GM19397 (cell line): ENCODE results near the gene MSL1.

Source experiments
- ATAC-seq: cut with Tn5 transposase; IDR thresholded peaks from one replicate; pipeline ENCODE4 v1.9.1; 2021; ENCODE audit warnings: mild to moderate bottlenecking, moderate library complexity; ENCODE audit not compliant: unreplicated experiment

Gene MSL1, protein sequence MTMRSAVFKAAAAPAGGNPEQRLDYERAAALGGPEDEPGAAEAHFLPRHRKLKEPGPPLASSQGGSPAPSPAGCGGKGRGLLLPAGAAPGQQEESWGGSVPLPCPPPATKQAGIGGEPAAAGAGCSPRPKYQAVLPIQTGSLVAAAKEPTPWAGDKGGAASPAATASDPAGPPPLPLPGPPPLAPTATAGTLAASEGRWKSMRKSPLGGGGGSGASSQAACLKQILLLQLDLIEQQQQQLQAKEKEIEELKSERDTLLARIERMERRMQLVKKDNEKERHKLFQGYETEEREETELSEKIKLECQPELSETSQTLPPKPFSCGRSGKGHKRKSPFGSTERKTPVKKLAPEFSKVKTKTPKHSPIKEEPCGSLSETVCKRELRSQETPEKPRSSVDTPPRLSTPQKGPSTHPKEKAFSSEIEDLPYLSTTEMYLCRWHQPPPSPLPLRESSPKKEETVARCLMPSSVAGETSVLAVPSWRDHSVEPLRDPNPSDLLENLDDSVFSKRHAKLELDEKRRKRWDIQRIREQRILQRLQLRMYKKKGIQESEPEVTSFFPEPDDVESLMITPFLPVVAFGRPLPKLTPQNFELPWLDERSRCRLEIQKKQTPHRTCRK

DNA sequence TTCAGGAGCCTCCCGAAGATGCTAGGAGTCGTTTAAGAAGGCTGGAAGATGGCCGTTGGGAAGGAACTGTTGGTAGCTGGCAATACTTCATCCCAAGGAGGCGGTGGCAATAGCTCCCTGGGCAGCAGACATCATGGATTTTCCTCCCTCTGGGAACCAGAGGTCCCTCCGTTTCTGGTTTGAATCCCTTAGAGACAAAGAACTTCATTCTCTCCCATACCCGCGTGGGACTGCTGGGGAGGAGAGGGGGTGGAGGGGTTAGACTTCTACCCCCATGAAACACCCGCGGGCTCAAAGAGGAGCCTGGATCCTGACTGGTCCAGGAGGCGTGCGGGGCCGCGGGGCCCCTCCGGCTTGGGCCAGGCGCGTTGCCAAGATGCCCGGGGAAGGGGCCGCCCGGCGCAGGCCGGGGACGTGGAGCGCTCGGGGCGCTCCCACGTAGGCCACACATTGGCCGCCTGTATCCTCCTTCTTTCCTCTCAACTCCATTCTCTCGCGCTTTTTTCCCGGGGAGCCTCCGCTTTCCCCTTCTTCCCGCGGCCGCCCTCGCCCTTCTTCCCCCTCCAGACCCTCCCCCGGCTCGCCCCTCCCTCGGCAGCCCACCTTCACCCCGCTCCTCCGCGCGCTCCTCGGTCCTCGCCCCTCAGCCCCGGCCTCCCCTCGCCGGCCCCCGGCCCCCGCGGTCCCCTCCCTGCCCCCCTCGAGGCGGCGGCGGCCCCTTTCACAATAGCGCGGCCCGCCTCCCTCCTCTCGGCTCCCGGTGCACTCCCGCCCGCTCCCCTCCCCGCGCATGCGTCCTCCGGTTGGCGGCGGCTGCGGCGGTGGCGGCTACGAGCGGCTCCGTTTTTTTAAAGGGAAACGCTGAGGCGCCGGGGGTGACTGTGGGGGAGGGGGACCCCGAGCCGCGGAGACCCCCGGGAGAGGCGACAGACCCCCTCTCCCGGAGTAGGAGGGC, at the start of gene MSL1:
Gene MSL1, plus strand, starts transcription at position 791 of the 955 bp plus-strand sequence. CDS start 642 bp downstream, outside the sequence.
- ATAC-seq: peak; percentile 53

DNA sequence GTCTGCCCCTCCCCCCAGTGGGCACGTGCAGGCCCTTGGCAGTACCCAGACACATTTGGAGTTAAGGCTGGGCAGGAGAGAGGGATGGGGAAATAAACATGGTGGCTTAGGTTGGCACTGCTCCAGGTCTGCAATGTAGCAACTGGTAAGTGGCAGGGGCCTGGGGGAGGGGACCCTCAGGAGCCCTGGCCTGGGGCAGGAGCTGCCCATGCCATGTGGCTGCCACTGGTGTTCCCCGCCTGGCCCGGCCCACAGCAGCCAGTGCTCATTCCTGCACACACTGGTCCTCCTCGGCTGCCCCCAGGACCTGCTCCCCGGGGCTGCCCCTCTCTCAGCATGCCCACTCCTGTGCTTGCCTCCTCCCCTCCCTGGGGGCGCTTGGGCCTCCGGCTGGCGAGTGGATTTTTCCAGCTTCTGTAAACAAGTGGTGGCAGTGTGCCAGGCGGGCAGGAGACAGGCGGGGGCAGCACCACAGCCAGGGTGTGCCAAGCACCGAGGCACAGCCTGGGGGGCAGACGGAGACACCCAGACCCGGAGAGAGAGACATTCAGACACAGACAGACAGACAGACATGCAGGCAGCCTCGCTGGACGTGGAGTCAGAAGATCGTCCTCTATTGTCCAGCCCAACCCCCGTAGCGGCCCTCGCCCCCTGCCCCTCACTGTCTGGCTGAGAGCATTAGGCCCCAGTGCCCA, 49.6 kb upstream of the MSL1 start:
- ATAC-seq: no peak

DNA sequence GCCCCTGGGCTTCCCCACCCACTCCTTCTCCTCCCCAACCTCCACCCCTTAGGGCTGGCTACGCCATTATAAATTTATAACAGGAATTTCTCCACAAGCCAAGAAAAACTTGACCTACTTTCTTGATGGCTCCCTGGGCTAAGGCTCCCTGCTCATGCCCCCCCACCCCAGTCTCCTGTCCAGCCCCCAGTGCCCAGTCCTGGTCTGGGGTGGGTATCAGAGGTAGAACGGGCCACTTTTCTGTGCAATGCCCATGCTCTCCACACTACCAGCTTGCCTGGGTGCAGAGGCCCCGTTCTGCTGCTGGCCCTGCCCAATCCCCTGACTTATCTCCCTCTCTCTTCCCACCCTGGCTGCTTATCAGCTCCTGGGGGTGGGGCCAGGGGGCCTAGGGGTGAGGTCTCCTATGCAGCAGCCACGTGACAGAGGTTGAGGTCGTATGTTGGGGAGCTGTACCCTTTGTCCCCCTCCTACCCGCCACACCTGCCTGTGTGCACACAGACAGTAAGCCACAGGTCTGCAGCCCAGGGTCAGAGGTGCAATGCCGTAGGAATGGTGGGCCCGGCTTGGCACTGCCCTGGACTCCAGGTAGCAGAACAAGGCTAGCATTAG, 48.9 kb upstream of the MSL1 start:
- no peak for ATAC-seq

DNA sequence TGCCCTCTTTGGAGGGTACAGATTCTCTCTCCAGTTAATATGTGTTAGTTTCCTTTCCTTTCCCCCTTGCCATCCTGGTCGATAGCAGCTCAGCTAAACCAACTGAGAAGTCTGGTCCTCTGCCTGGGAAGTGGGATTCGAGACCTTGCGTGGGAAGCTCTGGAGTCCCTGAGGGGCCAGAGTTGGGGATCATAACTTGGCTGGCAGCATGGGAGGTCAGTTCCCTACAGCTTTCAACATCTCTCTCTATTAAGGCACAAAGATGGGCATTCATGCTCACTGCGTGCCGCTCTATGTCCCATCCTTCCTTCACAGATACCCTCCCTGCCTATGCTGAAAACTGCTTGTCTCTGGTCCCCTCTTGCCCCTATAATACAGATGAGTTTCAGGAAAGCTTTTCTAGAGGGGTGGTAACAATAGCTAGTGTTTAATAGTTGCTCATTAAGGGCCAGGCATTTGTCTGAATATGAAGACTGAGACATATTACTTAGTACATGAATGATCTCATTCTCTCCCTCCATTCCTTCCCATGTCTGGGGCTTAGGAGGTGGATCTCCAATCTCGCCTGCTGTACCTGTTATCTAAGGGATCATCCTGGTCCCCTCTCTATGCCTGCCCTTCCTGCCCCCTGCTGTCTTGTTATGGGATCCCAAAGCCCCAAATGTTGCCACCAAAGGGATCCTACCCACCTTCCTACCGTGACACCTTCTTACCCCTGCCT, 48.2 kb upstream of the MSL1 start:
- no peak for ATAC-seq

DNA sequence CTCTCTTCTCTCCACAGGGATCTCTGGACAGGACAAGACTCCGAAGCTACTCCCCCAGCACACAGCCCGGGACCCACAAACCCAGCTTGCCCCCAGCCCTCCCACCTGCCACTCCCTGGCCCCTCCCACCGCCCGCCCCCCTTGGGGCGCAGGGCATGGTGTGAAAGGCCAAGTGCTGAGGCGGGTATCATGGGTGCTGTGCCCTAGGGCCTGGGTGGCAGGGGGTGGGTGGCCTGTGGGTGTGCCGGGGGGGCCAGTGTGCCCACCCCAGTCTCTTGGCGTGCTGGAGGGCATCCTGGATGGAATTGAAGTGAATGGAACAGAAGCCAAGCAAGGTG, 47.6 kb upstream of the MSL1 start:
- no peak for ATAC-seq

DNA sequence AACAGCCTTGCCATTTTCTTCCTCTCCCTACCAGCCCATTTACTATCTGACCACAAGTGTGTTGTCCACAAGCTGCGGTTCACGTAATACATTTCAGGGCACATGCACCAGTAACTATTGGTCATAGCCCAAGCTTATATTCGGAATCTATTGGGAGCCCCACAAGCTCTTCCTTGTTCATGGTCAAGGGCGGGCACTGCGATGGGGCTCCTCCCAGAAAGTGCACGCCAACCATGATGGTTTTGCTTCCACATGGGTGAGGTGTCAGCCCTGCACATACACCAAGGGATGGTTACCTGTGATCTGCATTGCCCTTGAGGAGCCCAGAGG, 46.9 kb upstream of the MSL1 start:
- no peak for ATAC-seq

DNA sequence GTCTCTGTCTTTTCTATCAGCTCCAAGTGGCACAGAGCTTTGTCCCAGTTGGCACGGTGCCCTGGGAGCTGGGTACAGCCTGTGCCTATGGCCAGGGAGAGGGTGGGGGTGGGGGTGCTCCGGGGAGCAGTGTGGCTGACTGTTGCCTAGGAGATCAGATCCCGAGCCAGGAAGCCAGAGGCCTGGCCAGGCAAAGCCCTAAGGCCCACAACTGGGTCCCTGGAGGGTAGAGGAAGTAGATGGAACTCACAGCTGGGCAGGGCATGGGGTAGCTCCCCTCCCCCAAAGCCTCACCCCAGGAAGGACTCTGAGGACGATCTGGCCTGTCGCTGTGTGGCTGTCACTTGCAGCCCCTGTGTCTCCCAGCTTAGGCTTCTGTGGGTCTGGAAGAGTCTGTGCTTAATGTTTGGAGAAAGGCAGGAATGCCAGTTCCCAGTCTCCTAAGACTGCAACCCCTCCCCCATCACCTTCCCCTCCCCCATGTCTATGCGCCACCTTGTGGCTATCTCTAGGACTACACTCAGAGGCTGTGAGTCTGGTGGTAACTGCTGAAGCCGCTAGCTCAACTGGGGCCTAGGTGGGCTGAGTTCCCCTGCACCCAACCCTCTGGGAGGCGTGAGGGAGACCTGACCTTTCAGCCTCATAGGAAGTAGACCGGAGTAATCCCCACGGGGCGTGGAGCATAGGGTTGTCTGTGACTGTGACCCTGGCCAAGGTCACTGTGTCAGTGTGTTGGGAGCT, 46.4 kb upstream of the MSL1 start:
- ATAC-seq: no peak

DNA sequence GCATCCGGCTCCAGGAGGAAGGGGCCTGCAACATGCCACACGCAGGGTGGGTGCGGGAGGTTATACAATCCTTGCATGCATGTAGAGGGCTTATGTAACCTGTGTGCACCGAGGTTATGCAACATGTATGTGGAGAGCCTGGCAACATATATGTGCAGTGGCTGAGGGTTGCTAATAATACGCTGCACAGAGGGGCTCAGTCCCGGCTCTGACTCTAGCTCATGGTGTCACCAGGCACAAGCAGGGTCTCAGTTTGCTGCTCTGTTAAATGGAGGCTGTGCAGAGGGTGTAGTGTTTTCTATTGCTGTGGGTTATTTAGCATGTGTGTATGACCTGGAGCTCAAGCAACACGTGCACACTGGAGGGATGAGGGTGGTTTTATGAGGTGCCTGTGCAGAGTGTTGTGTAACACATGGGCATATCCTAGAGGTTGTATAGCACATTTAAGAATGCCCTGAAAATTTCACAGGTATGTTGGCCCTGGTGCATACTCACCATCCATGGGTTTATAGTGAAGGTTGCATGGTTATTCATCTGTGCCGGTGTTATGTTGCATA, 45.8 kb upstream of the MSL1 start:
- no peak for ATAC-seq

DNA sequence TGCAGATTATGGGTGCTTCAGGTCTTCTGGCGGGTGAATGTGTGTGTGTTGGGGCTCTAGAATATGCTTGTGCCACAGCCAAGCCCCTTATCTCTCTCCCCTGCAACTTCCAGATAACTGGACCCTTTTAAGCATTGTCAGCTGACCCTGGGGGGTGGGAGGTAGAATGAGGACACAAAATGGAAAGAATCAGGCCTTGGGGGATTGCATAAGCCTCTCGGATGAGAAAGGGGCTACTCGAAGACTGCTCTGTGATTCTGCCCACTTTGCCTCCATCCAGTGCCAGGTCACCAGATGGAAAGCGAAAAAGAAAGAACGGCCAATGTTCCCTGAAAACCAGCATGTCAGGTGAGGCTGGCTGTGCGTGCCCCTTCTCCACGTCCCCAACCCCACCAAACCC, 45.2 kb upstream of the MSL1 start:
- no peak for ATAC-seq

DNA sequence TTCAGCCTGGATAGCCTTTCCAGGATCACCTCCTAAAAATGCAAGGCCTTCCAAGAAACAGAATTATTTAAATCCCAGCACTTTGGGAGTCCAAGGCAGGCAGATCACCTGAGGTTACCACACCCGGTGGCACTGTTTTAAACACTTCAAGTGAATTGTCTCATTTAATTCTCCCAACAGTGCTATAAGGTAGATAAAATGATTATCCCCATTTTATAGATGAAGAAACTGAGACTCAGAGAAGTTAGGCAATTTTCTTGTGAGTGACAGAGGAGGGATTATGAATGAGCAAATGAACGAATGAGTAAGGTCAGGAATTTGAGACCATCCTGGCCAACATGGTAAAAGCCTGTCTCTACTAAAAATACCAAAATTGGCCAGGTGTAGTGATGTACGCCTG, 42.2 kb upstream of the MSL1 start:
- no peak for ATAC-seq

DNA sequence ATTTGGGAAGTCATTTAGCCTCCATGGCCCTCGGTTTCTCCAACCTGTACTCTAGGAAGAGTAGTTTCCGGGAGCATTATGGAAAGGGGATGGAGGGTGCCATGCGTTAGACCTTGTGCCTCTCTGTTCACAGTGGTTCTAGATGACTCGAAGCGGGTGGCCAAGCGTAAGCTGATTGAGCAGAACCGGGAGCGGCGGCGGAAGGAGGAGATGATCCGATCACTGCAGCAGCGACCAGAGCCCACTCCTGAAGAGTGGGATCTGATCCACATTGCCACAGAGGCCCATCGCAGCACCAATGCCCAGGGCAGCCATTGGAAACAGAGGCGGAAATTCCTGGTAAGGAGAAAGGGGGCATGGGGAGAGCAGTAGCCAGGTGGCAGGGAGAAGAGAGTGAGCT, 37.3 kb upstream of the MSL1 start:
- no peak for ATAC-seq

DNA sequence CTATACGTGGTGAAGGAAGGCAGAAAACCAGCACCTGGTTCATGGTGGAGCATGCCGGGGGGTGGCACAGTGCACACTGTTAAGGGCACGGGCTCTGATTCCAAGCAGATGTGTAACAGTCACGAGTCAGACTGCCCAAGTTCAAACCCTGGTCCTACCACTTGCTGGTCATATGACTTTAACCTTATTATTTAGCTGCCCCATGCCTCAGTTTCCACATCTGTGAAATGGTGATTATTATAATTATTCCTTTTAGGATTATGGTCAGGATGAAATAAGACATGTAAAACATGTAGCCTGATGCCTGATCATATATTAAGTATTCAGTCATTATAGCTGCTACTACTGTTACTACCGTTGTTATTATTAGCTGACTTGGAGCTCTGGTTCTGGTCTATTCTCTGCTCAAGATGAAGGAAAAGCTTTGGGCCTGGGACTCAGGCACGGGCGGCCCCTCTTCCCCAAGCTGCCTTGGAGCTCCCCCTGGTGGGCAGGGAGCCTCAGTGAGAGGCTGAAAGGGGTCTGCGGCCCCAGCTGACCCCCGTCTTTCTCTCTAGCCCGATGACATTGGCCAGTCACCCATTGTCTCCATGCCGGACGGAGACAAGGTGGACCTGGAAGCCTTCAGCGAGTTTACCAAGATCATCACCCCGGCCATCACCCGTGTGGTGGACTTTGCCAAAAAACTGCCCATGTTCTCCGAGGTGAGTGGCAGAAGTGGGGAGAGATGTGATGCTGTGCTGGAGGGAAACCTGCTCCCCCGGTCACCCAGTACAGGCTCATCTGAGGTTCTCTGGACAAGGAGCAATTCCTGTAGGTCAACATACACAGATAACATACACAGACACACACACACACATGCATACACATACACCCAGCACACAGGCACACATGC, 35.4 kb upstream of the MSL1 start:
- no peak for ATAC-seq

DNA sequence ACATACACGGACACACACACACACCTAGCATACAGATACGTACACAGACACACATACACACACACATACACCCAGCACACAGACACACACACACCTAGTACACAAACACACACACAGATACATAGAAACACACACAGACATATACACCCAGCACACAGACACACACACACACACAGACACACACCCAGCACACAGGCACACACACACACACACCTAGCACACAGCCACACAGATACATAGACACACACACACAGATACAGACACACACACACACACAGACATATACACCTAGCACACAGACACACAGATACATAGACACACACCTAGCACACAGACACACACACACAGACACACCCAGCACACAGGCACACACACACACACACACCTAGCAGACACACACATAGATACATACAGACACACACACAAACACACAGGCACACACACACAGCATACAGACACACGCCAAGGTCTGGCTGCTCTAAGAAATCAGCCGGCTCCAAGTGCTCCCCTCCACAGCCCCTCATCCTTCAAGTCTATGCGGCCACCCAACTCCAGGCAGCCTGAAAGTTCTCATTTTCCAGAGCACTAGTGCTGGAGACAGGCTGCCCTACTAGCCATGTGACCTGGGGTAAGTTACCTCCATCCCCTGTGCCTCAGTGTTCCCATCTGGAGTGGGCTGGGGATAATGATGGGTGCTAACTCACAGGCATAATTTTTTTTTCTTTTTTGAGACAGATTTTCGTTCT, 34.5 kb upstream of the MSL1 start:
- ATAC-seq: no peak

DNA sequence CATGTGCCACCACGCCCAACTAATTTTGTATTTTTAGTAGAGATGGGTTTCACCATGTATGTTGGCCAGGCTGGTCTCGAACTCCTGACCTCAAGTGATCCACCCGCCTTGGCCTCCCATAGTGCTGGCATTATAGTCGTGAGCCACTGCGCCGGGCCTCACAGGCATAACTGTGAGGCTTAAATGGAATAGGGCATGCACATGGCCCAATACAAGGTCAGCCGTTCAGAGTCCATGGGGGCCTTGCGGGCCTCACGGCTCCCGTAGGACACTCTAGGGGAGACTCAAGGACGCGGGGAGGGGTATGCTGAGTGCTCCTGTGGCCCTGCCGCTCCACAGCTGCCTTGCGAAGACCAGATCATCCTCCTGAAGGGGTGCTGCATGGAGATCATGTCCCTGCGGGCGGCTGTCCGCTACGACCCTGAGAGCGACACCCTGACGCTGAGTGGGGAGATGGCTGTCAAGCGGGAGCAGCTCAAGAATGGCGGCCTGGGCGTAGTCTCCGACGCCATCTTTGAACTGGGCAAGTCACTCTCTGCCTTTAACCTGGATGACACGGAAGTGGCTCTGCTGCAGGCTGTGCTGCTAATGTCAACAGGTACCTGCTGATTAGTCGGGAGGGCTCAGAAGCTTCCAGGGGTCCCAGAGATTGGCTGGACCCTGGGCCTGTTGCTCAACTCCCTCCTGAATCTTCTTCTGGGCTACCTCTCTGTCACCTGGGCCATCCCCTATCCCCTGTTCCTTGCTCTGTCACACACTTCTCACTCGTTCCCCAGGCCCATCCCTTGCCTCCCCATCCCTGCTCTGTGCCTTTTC, 33.7 kb upstream of the MSL1 start:
- ATAC-seq: no peak

DNA sequence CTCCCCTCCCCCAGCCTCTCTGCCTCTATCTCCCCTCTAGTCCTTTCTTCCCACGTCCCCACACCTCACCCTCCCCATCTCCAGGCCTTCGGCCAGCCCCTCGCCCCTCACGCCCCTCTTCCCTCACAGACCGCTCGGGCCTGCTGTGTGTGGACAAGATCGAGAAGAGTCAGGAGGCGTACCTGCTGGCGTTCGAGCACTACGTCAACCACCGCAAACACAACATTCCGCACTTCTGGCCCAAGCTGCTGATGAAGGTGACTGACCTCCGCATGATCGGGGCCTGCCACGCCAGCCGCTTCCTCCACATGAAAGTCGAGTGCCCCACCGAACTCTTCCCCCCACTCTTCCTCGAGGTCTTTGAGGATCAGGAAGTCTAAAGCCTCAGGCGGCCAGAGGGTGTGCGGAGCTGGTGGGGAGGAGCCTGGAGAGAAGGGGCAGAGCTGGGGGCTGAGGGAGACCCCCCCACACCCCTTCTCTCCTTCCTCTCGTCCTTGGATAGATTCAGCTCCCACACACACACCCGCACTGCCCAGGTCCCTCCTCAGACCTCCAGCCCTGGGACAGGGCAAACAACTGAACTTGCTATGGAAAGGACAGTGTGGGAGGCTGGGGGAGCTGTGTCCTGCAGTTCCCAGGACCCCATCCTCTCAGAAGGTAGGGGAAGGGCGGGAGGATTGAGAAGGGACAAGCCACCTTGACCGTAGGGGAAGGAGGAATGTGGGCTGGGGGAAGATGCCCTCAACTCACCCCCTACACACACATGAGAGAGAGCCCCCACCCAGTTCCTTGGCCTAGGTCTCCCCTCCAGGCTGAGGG, 32.5 kb upstream of the MSL1 start:
- no peak for ATAC-seq
